GM18508 (cell line): ENCODE measurements around the gene SLC2A2.

Experiments
- ATAC-seq: cut with Tn5 transposase; IDR thresholded peaks from one replicate; pipeline ENCODE4 v1.9.1; 2021; ENCODE audit warnings: moderate number of reproducible peaks; ENCODE audit not compliant: insufficient read depth, unreplicated experiment

Gene SLC2A2

GRCh38 chr3:171038342-171038741 lies 11.8 kb upstream of the SLC2A2 start:
- no peak for ATAC-seq

GRCh38 chr3:171028779-171029232 lies 2.3 kb upstream of the SLC2A2 start:
- ATAC-seq = no peak

- no peak for ATAC-seq
Measured at GRCh38 chr3:171028025-171028778, 1.7 kb upstream of the SLC2A2 start.

DNA sequence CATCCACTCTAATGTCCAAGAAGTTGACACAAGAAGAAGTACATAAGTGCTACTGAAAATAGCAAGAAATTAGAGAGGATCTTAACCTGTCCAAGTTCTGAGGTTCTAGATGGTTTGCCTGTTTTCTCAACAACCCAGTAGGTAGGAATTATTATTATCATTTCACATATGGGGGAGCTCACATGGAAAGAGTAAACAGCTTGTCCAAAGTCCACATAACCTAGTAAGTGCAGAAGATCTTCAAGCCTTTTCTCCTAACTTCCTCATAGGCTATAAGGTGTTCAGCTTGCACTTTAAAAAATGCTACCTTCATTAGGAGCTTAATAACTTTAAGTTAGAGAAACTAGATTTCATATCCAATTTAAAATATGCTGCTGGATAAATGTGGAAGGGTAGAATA lies 3.0 kb downstream of the SLC2A2 start:
- no peak for ATAC-seq

DNA sequence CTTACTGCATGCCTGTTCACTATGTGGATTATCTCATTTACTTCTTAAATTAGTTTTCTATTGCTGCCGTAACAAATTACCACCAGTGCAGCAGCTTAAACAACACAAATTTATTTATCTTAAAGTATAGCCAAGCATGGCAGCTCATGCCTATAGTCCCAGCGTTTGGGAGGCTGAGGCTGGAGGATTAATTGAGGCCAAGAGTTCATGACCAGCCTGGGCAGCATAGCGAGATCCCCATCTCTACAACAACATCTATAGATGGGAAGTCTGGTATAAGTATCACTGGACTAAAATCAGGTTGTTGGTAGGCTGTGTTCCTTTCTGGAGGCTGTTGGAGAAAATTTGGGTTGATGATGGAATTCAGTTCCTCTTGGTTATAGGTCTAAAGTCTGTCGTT lies 5.1 kb downstream of the SLC2A2 start:
- no peak for ATAC-seq

- ATAC-seq = no peak
Measured at GRCh38 chr3:171018156-171018935, 8.2 kb downstream of the SLC2A2 start.

- no peak for ATAC-seq
Measured at GRCh38 chr3:171013822-171014748, 12.4 kb downstream of the SLC2A2 start.

DNA sequence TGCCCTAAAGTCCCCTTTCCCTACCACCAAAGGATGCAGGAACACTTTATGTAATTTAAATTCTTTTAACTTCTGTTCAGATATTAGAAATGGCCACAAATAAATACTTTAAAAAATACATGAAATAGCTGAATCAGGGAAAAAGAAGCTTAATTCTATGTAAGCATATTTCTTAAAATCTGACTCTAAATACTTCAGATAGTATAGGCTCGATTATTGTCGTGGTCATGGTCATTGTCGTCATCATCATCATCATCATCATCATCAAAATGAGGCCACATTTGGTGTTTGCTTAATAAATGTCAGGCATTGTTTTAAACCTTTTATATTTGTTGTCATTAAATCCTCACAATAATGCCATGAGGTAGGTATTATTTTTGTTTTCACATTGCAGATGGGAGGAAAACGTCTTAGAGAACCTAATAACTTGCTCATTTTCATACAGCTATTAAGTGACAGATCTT lies 14.6 kb downstream of the SLC2A2 start:
- ATAC-seq = no peak

GRCh38 chr3:171011109-171011872 lies 15.2 kb downstream of the SLC2A2 start:
- no peak for ATAC-seq

DNA sequence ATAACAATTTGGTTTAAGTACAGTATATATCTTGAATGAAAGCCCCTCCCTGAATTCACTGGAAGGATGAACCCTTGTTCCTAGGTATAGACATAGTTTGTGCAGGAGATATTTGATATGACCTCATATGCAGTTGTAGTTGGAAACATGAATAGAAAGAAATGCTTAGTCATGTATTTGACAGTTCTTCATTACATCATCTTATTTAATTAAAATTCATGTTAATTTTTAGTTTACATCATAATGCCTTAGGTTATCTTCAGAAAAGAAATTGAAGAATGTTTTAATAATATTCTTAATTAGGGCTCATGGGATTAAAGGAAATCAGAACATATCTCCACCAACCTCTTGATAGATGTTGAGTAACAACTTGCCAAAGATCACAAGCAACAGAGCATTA lies 19.2 kb downstream of the SLC2A2 start:
- no peak for ATAC-seq

GRCh38 chr3:171005648-171006047 lies 20.9 kb downstream of the SLC2A2 start:
- ATAC-seq = no peak

DNA sequence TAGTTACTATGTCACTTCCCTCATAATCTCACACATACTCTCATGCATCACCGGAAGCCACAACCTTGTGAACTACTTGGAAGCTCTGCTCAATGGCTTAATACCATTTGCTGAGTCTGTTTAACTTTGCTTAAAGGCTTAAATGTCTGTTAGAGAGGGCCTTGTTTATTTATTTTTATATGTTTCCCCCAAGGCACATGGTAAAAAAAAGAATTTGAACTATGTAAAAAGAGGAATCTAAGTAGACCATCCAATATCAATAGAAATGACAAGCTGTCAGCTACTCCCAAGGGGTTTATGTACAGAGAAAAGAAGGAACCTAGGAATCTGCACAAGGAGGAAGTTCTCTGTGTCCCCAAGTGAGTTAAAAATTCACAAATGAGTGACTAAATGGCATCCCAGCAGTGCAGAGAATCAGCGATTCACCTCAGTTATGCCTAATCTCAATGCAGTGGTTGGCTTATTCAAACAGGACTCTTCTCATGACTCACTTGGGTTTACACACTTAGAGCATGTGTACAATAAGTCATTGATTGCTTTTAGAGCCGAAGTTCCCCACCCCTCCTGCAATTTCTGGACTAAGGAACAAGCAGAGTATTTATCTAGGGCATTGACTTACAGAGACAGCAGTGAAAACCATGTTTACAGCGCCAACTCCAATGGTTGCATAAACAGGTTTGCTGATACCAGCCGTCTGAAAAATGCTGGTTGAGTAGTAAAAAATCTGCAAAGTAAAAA lies 24.4 kb downstream of the SLC2A2 start:
- no peak for ATAC-seq

DNA sequence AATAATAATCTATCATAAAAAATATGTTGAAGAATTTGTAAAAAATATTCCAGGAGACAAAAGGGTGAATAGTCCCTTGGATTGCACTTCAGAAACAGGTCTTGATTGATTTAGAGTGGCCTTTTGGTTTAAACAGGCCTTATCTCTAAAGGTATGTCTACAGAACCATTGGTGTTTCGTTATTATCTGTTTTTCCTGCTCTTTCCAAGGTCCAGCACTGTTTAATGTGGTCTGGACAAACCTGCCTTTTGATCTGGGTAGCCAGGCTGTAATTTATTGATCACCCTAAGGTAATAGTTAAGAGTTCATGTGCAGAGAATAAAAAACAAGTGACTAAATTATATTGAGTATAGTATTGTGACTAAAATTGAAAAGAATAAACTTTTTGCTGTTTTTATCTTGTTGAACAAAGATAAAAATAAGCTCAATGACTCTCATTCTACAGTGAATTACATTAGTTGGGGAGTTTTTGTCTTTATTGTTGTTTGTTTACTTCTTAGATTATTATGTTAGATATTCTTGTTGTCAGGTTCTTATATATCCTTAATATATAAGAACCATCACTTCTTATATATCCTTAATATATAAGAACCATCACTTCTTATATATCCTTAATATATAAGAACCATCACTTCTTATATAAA lies 25.1 kb downstream of the SLC2A2 start:
- no peak for ATAC-seq

DNA sequence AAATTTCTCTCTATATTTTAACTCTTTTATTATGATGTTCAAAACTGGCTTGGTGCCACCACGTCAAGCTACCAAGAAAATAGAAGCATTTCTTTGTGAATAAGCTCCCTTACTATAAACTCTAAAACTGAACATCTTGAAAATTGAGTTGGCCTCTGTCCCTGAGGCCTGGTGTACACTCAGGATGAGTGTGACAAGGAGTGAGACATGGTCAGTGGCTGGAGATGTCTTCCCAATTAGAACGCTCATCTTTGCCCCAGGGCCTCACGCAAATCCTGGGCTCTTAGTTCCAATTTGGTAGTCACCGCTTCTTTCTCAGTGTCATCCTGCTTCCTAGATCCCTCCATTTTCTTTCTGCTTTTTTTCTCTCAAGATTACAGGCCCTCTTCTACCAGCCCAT lies 26.2 kb downstream of the SLC2A2 start:
- ATAC-seq = no peak

DNA sequence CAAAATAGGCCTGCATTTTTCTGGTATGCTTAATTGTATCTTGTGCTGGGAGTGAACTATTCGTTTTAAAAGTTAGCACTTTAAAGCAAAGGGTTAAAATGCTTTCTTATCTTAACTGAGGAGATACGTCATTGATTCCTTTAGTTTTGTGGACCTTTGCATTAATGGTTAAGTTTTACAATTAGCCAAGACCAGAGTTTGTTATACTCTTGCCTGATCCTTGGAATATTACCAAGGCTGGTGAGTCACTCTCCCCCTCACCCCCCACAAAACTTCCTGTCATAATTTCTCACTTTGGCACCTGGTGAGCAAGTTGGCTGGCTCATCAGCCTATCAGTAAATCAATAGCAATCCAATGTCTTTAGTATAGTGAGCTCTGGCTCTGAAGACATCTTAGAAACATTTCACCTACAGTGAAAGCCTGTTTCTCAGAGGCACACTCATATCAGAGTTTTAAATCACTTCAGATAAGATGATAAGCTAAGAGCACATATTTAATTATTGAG lies 26.7 kb downstream of the SLC2A2 start:
- ATAC-seq = no peak

DNA sequence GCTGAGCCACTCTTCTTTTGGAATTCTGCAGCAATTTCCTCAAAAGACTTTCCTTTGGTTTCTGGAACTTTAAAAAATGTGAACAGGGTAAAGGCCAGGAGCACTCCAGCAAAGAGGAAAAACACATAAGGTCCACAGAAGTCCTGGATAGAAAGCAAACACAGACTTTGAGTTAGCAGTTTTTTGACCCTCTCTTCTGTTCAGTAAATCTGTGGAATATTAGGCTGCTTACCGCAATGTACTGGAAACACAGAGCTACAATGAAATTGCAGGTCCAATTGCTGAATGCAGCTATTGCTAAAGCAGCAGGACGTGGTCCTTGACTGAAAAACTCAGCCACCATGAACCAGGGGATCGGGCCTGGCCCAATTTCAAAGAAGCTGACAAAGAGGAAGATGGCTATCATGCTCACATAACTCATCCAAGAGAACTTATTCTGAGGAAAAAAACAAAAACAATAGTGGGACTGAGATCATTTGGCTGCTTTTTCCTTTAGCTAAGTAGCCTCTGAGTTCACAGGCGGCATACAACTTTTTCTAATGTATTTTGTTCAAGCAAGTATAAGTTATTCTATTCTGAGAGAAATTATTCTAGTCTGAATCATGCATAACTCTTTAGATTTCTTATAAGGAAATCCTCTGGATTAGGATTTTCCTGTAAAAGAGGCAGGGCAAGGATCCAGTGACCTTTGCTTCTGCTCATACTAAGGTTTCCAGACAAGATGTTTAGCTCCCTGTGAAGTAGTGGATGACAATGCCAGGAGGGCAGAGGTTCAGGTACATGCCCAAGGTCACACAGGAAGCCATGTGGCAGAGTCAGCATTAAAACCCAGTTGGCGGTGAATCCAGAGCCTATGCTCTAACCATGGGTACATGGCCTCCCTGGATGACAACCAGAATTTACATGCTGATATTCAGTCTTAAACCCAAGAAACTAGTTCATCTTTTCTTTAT lies 28.3 kb downstream of the SLC2A2 start:
- ATAC-seq = no peak

DNA sequence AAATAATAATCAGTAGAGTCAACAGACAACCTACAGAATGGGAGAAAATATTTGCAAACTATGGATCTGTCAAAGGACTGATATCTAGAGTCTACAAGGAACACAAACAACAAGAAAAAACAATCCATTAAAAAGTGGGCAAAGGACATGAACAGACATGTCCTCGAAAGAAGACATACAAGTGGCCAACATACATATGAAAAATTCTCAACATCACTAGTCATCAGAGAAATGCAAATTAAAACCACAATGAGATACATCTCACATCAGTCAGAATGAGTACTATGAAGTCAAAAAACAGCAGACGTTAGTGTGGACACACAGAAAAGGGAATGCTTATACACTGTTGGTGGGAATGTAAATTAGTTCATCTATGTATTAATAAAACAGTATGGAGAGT lies 33.7 kb downstream of the SLC2A2 start:
- ATAC-seq = no peak
